ENCODE results near the gene LSAMP. TPM values are rescaled to one million over a fixed set of nuclear protein-coding genes. Genes with fewer than 3 reads are reported as not detected.

The LSAMP gene
- total and polyA plus RNA-seq, 2 of the 8 experiments (the other 6 are each of a cell fraction or from before 2014, with no cell fraction given): 1.8 to 5.7 TPM

DNA sequence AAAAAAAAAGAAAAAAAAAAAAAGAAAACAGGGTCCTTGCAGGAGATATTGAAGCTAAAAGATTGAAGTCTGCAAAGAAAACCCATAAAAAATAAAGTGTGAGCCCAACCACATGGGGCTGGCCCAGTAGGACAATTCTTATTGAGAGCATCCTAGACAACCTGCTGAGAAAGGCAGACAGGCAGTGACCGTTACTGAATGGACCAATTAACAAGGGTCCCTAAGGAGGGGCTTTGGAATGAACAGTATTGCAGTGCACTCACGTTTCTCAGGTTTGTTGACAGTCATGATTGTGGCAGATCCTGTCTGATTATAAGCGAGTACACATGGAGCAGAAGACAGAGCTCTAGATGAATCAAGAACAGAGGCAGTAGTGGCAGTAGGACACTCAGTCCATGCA lies 168.6 kb downstream of the LSAMP start:
- Histone ChIP-seq H3K4me1 (replicated peaks in 1 of 4; ENCODE audit: control insufficient read depth in 3 of 4, insufficient read depth in 4 of 4, low read length in 3 of 4) (peaks cover 0 to 4% (median 1%) of the 10 kb centered on the region in 4 experiments; a peak in 2 of 7 replicates), H3K27ac (ENCODE audit: low read depth, low read length) (no peak overlapping the region), H3K79me1 (ENCODE audit: low read depth, low read length) (no peaks in the 10 kb centered on the region), H3K4ac (replicated peaks; ENCODE audit: insufficient read length, low read depth, low read length) (no peak overlapping the region), H2AK5ac (ENCODE audit: low read depth, low read length) (no peak overlapping the region), H3K23me2 (ENCODE audit: low read depth, low read length) (no peaks in the 10 kb centered on the region), H3K9me3 (ENCODE audit: insufficient read depth in 2 of 2, low read depth in 1 of 2, low read length in 1 of 2) (no peaks in the 10 kb centered on the region), H4K20me1 (replicated peaks in 1 of 2; ENCODE audit: control insufficient read depth in 1 of 2, insufficient read depth in 2 of 2, low read length in 2 of 2) (no peaks in the 10 kb centered on the region), H2BK5ac (ENCODE audit: low read depth, low read length) (no peak overlapping the region), H3K36me3 (ENCODE audit: control insufficient read depth in 2 of 4, insufficient read depth in 4 of 4, low read length in 3 of 4) (no peaks in the 10 kb centered on the region), H3K9ac (replicated peaks in 1 of 4; ENCODE audit: extremely low read depth in 1 of 4, low read depth in 3 of 4, low read length in 3 of 4) (no peak overlapping the region), H3K4me2 (ENCODE audit: insufficient read depth in 1 of 2, low read depth in 2 of 2, low read length in 2 of 2) (no peak overlapping the region), H4K8ac (ENCODE audit: extremely low read depth, insufficient read depth, low read length) (no peak overlapping the region), H2AFZ (ENCODE audit: low read length) (no peak overlapping the region), H3K23ac (ENCODE audit: insufficient read length) (no peak overlapping the region), H4K91ac (replicated peaks; ENCODE audit: insufficient read length, low read length) (no peak overlapping the region), H3K14ac (ENCODE audit: insufficient read length) (no peak overlapping the region), H4K5ac (ENCODE audit: insufficient read length, low read depth, low read length) (no peak overlapping the region), H3K4me3 (ENCODE audit: extremely low read depth in 1 of 4, insufficient read depth in 2 of 4, low read depth in 3 of 4, low read length in 4 of 4) (no peak overlapping the region), H3K79me2 (ENCODE audit: control insufficient read depth in 1 of 2, insufficient read depth in 2 of 2, low read length in 2 of 2) (no peaks in the 10 kb centered on the region), H2BK120ac (replicated peaks; ENCODE audit: low read depth, low read length) (no peak overlapping the region), H2BK20ac (ENCODE audit: low read length) (no peak overlapping the region), H3K27me3 (replicated peaks in 1 of 4; ENCODE audit: control insufficient read depth in 3 of 4, extremely low read depth in 1 of 4, insufficient read depth in 3 of 4, low read length in 3 of 4) (no peaks in the 10 kb centered on the region), H2BK15ac (ENCODE audit: low read length) (no peak overlapping the region), H2BK12ac (ENCODE audit: low read depth, low read length) (no peak overlapping the region), H3K18ac (ENCODE audit: extremely low read depth, low read length) (no peak overlapping the region), H3K56ac (replicated peaks; ENCODE audit: insufficient read length, low read depth, low read length) (no peak overlapping the region)
- TF ChIP-seq TAF7 (optimal IDR thresholded peaks at IDR 0.05; ENCODE audit: borderline replicate concordance, low read depth, low read length) (no peak), CHD1 (IDR thresholded peaks at IDR 0.05; ENCODE audit: low read depth, low read length) (no peak), KDM4A (IDR thresholded peaks at IDR 0.05; ENCODE audit: low read depth, low read length, severe bottlenecking) (no peak), CEBPB (IDR thresholded peaks at IDR 0.05; ENCODE audit: low read depth, low read length) (no peak), HDAC2 (IDR thresholded peaks at IDR 0.05; ENCODE audit: borderline replicate concordance in 1 of 2, low read depth in 2 of 2, low read length in 2 of 2) (no peak)
- TF ChIP-seq, protein P1, sequence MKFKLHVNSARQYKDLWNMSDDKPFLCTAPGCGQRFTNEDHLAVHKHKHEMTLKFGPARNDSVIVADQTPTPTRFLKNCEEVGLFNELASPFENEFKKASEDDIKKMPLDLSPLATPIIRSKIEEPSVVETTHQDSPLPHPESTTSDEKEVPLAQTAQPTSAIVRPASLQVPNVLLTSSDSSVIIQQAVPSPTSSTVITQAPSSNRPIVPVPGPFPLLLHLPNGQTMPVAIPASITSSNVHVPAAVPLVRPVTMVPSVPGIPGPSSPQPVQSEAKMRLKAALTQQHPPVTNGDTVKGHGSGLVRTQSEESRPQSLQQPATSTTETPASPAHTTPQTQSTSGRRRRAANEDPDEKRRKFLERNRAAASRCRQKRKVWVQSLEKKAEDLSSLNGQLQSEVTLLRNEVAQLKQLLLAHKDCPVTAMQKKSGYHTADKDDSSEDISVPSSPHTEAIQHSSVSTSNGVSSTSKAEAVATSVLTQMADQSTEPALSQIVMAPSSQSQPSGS (IDR thresholded peaks at IDR 0.05; ENCODE audit: low read length): no peak
- TF ChIP-seq, protein P2, sequence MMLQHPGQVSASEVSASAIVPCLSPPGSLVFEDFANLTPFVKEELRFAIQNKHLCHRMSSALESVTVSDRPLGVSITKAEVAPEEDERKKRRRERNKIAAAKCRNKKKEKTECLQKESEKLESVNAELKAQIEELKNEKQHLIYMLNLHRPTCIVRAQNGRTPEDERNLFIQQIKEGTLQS (IDR thresholded peaks at IDR 0.05; ENCODE audit: insufficient read depth, low read depth, low read length): no peak
- DNase-seq (ENCODE audit: low read depth in 1 of 2, low spot score in 2 of 2) (no peak), FAIRE-seq (no peak)
- POLR2A ChIA-PET (ENCODE audit: partially characterized antibody): no interaction called here
- CTCF ChIA-PET (ENCODE audit: partially characterized antibody): no interaction called here
- WGBS, 2 experiments (ENCODE audit: extremely low coverage in 1 of 2, insufficient coverage in 1 of 2, insufficient read length in 1 of 2, insufficient replicate concordance in 2 of 2, low coverage in 1 of 2, low lambda C conversion rate in 2 of 2, missing lambda C conversion rate in 1 of 2): 60% methylated on average over 3 of the region's 3 CpGs; no CpG with 5 or more reads in 1 of the 2 experiments

Data from H1 (cell line).